Measurements from ENCODE around the gene RACK1.
"Not testable (repeated sequence)": the region's sequence is repeated elsewhere in the genome, so short reads cannot be mapped to it uniquely, and the experiment has no call there.

The RACK1 gene

GRCh38 chr5:181212934-181213333 is 30.8 kb downstream of the RACK1 start:
- DNase-seq (ENCODE audit: low read depth): no peak

DNA sequence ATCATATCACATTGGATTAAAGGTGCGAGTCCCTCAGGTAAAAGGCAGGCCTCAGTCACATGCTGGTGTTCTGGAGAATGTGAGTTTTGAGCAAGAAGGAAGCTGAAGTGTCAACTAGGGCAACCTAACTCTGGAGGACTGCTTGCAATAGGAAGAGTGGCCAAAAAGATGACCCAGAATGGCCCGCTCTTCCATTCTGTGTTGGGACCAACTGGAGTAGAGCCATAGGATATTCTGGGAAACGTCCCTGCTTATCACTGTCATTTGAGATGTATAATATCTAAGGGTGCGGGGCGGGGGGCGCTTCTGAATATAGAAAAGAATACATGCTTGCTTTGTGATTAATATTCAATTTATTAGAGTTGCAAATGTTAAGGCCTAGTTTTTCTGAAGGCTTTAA is 31.6 kb downstream of the RACK1 start:
- DNase-seq (ENCODE audit: low read depth): no peak

GRCh38 chr5:181211208-181211607 is 32.5 kb downstream of the RACK1 start:
- DNase-seq (ENCODE audit: low read depth): no peak

DNA sequence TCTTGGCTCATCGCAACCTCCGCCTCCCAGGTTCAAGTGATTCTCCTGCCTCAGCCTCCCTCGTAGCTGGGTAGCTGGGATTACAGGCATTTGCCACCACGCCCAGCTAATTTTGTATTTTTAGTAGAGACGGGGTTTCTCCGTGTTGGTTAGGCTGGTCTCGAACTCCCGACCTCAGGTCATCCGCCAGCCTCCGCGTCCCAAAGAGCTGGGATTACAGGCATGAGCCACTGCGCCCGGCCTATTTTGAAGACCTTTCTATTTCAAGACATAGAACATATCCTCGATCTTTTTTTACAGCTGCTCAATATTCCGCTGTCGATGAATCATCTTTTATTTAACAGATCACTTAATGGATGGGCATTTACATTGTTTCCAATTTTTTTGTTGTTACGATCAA is 33.0 kb downstream of the RACK1 start:
- DNase-seq (ENCODE audit: low read depth): not testable (repeated sequence)

GRCh38 chr5:181210148-181210547 is 33.6 kb downstream of the RACK1 start:
- DNase-seq (ENCODE audit: low read depth): not testable (repeated sequence)

- not testable (repeated sequence) for DNase-seq (ENCODE audit: low read depth)
Measured at GRCh38 chr5:181209006-181209405, 34.7 kb downstream of the RACK1 start.

- no peak for DNase-seq (ENCODE audit: low read depth)
Measured at GRCh38 chr5:181207960-181208253, 35.8 kb downstream of the RACK1 start.

GRCh38 chr5:181207214-181207959 is 36.3 kb downstream of the RACK1 start:
- DNase-seq (ENCODE audit: low read depth): peak; percentile 52

GRCh38 chr5:181205761-181206649 is 37.7 kb downstream of the RACK1 start:
- DNase-seq (ENCODE audit: low read depth): no peak

DNA sequence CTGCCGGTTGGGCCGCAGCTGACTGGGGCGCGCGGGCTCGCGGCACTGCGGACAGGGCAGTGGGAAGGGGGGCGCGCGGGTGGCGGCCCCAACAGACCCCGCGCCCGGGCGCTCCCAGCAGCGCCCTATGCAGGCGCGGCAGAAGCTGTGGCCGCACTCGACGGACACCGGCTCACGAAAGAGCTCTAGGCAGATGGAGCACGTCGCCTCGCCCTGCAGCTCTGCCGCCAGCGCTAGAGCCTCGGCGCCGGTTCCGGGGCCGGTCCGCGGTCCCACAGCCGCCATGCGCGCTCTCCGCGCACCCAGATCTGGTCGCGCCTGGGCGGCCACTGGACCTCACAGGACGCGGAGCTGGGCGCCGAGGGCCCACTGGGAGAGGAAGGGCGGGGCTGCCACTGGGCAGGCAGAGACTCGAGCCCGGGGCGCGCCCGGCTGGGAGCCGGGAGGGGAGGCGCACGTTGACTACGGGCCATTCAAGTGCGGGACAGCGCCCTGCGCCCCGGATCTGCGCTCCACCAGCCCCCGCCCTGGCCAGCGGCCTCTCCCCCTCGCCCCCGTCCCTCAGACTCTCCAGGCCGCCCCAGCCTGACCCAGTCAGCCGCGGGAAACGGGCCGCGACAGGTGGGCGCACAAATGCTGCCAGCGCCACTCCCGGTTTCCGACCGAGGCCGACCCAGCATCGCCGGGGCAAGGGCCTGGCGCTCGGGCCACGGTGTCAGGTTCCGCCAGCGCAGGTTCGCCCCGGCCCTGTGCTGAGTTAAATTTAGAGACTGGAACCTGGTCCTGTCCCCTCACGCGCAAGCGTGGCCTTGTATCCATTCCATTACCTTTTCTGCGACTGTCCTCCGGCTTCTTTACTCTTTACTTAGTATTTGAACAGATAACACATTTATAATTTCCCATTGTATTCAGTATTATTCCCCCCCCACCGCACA is 38.6 kb downstream of the RACK1 start, which contains the start of gene TRIM7:
TSS of gene TRIM7 (minus strand) at position 371 of the 935 bp plus-strand sequence. CDS start at position 285, 86 bp downstream.
- no peak for DNase-seq (ENCODE audit: low read depth)

GRCh38 chr5:181204113-181204825 is 39.4 kb downstream of the RACK1 start:
- no peak for DNase-seq (ENCODE audit: low read depth)

DNA sequence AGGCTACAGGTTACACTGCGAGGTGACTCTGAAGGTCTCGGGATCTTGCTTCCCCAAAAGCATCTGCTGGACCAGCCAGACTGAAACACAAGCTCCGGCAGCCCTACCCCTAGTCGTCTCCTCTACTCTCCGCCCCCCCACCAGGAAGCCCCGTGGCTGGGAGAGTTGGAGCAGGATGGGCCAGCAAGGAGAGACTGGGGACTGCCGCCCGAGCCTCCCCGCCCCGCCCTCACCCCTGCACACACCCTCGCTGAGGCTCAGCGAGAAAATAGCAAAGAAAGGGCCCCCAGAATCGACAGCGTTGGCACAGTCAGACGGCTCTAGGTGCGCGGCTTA is 40.0 kb downstream of the RACK1 start:
- DNase-seq (ENCODE audit: low read depth): no peak

- DNase-seq (ENCODE audit: low read depth): no peak
Measured at GRCh38 chr5:181203093-181203711, 40.5 kb downstream of the RACK1 start.

DNA sequence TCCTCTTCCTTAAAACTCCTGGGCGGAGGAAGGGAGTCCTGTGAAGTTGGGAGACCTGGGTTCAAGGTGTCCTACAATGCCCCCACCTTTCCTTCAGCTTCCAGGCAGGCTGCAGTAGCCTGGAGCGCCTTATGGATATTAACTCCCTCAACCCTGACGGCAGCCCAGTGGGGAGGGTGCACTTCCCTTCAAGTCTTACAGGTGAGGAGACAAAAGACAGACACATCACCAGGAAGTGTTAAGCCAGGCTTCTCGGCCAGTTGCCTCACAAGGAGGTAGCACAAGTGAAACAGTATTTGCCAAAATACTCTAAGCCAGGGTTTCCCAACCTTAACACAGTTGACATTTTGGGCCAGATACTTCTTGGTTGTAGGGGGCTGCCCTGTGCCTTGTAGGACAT is 42.9 kb downstream of the RACK1 start:
- DNase-seq (ENCODE audit: low read depth): no peak

- DNase-seq (ENCODE audit: low read depth): no peak
Measured at GRCh38 chr5:181199881-181200638, 43.6 kb downstream of the RACK1 start.

GRCh38 chr5:181198905-181199519 is 44.7 kb downstream of the RACK1 start:
- no peak for DNase-seq (ENCODE audit: low read depth)

- DNase-seq (ENCODE audit: low read depth): no peak
Measured at GRCh38 chr5:181198106-181198685, 45.5 kb downstream of the RACK1 start.

- no peak for DNase-seq (ENCODE audit: low read depth)
Measured at GRCh38 chr5:181197326-181197951, 46.3 kb downstream of the RACK1 start.

- no peak for DNase-seq (ENCODE audit: low read depth)
Measured at GRCh38 chr5:181195249-181195761, 48.4 kb downstream of the RACK1 start.
